GM21825 (cell line): ENCODE data around the gene NADK.

Experiments
- ATAC-seq: cut with Tn5 transposase; IDR thresholded peaks from one replicate; pipeline ENCODE4 v1.9.1; 2021; ENCODE audit warnings: mild to moderate bottlenecking, moderate library complexity; ENCODE audit not compliant: unreplicated experiment

NADK gene, protein sequence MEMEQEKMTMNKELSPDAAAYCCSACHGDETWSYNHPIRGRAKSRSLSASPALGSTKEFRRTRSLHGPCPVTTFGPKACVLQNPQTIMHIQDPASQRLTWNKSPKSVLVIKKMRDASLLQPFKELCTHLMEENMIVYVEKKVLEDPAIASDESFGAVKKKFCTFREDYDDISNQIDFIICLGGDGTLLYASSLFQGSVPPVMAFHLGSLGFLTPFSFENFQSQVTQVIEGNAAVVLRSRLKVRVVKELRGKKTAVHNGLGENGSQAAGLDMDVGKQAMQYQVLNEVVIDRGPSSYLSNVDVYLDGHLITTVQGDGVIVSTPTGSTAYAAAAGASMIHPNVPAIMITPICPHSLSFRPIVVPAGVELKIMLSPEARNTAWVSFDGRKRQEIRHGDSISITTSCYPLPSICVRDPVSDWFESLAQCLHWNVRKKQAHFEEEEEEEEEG

DNA sequence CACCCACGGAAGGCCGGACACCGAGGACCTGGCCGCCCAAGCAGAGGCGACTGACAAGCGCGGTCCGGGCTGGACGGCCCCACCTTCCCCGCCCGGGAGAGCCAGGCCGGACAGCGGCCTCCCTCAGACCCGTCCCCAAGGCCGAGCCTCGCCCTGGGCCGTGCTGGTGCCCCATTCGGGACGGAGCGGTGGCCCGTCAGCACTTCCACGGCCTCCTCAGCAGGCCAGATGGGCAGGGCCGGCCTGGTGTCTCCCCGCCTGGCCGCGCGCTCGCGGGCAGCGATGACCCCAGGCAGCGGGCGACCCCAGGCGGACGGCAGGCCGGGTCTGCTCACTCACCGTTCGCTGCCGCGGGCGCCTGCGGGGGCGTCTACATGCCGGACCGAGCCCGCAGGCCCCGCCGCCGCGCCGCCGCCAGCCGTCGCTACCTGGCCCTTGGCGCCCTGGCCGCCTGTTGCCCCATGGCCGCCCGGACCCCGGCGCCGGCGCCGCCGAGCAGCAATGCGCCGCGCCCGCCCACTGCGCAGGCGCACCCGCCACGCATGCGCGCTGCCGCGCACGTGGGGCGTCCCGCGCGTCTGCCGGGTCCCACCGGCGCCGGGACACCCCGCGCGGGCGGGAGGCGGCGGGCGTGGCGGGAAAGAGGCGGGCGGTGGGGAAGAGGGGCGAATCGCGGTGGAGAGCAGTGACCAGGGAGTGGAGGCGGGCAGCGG lies at the start of gene NADK:
Gene NADK, minus strand, starts transcription at position 521 of the 713 bp plus-strand sequence. CDS start 13,064 bp downstream, outside the sequence.
- peak; percentile 24 for ATAC-seq

DNA sequence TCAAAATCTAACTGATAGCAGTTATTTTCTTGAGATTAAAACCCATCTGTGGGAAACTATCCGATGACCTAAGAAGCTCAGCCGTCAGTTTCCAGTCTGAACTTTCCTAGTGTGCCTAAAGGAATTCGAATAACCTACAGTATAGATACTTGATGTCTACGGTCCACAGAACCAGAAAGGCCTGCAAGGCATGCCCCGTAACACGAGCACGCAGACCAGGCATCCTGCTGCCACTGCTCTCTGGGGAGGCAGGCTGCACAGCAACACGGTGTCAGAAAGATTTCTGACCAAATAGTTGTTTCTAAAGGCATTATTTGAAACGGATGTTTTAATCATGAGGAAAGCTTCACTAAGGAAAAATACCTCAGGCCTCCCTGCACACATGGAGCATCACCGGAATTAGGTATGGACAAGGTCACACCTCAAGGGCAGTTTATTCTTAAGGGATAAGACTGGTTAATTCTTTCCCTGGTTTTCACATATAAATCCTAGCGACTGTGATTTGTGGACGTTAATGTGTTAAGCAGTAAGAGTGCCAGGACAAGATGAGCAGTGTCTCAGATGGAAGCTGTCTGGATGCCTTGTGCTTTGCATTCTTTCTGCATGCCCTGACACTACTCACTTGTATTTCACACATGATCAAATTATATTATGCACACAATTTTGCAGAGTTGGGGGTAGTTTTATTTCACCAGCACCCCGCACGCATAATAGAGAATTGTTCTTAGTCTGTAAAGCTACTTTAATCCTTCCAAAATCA lies 49.0 kb upstream of the NADK start:
- ATAC-seq: no peak

DNA sequence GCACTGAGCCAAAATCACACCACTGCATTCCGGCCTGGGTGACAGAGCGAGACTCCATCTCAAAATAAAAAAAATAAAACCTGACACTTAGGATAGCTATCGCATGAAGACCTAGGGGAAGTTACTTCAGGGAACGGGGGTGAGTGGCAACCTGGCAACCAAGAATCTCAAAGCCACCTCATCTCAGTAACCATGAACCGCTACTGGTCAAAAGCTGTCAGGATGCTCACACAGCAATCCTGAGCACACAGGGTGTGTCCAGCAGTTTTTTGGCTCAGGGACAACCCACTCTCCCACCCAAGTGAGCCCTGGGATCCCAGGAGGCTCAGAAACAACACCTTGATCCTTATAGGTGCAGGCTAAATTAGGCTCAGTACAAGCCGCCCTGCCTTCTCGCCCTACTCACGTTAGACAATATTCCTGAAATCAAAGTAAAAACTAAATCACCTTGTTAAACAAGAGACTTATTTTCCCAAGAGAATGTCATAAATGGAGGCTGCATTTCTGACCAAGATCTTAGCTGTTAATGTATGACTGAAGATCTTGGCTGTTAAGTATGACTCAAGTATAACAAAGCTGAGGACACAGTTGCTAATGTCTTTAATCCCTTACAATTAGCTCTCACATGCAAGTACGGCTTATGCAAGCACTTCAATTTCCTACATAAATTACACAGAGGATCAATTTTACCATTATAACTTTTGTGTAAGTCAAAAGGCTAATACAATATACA lies 48.3 kb upstream of the NADK start:
- ATAC-seq: no peak

DNA sequence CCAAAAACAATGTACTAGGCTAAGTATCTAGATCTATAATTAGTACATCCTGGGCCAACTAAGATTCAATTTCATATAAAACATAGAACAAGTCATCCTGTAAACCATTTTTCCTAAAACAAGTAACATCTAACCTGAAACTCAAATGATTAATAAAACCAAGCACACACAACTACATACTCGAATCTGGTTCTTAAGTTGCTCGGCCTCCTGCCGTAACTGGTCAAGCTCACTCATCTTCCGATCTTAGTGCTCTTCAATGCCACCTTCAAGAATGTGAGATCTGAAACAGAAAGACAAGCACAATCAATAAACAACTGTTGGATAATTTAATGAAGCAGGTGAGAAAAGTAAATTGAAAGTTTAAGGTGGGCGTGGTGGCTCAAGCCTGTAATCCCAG lies 46.9 kb upstream of the NADK start:
- no peak for ATAC-seq

DNA sequence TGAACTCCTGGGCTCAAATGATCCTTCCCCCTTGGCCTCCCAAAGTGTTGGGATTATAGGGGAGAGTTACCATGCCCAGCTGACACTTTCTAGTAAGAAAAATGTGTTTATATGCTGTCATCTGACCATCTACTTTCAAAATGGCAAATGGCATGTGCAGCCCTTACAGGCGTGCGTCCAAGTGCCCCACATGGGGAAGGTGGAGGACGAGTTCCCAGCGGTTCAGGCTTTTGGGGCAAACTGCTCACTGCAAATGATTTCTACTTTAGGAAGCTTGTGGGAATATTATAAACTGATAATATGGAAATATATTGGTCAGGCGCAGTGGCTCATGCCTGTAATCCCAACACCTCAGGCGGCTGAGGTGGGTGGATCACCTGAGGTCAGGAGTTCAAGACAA lies 41.5 kb upstream of the NADK start:
- ATAC-seq: no peak

DNA sequence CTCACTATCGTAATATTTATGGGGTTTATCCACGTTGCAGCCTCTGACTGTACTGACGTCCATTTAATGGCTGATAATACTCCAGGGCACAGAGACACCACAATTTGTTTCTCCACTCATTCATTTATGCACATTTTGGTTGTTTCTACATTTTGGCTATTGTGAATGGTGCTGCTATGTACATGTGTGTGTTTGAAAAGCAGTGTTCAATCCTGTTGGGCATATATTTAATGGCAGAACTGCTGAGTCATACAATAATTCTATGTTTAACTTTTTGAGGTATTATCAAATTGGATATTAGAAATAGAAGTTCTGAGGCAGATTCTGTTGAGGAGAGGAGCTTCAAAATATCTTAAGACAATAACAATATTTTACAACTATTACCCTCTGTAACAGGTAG lies 39.0 kb upstream of the NADK start:
- ATAC-seq: no peak

DNA sequence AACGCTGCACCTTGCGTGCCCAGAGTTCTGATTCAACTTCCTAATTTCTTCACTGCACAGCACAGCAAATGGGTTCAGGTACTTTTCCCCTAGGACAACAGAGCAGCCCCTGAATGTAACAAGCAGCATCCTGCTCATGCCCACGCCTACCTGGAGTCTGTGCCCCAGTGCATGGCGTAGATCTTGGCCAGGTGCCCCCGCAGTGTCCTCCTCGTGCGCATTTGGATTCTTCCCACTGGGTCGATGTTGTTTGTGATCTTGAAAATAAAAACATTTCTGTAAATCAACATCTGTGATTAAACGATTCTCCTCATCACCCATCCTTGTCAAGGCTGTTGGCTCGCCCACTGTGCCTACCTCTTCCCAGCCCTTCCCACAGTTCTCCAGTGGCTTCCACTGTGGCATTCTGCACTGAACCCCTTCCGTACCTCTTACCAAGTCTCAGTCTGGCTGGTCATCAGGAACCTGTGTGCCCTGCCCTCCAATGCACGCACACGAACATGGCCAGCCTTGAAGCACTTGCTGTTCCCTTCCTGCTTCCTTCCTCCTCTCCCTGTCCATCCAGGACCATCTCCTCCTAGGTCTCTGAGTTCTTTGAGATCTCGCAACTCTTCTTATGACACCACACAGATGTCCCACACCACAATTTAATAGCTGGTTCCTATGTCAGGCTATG lies 37.5 kb upstream of the NADK start:
- ATAC-seq: no peak

DNA sequence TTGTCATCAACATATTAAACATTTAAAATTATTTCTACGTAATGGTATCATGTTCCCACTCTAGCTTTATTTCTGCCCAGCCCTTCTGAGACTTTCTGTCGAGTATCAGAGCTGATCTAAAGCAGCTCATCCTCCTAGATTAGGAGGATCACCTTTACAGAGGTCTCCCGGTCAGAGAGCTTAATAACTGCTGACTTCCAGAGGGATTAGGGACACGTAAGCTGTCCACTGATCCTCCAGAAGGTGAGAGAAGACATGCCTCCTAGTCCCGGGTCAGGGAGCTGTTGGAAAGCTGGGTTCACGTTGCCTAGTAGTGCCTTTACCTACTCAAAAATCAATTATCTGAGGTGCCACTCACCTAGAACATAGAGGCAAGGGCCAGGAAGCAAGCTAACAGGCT lies 31.2 kb upstream of the NADK start:
- ATAC-seq: no peak

DNA sequence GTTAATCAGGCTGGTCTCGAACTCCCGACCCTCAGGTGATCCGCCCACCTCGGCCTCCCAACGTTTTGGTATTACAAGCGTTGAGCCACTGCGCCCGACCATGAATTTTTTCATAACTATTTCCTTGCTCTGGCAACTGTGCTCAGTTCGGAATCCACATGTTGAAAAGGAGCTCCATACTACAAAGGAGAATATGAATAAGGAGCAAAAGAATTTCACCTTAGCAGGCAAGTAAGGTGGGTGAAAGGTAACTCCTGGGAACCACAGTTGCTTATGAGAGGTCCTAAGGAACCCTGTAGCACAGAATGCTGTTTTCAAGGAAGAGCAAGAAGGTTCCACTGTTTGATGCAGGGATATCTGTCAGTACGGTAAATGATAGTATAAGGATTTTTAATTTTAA lies 29.9 kb upstream of the NADK start:
- ATAC-seq: no peak

DNA sequence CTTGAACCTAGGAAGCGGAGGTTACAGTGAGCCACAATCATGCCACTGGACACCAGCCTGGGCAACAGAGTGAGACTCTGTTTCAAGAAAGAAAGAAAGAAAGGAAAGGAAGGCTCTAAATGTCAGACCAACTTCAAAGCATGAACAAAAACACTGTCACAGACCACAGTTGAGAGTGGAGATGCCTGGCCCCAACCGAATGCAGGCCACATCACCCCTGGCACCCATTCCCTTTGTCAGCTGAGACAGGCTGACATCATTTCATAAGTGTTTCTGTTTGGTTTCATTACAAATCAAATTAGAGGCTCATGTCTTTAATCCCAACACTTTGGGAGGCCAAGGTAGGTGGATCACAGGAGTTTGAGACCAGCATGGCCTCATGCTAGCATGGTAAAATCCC lies 28.6 kb upstream of the NADK start:
- ATAC-seq: no peak

DNA sequence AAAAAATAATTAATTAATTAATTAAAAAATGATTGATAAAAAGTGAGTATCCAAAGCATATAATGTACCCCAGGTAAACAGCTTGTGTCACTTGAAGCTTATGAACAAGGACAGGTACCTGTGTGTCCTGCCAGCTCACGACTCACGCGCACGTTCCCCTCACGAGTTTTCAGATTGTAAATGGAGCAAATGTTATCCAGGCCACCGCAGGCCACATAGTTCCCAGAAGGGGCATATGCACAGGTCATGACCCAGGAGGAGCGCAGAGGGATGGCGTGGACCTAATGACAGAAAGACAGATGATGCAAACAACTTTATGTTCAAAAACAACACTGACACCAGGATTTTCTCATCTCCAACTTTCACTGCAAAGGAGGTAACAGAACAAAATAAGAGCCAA lies 26.0 kb upstream of the NADK start:
- no peak for ATAC-seq

DNA sequence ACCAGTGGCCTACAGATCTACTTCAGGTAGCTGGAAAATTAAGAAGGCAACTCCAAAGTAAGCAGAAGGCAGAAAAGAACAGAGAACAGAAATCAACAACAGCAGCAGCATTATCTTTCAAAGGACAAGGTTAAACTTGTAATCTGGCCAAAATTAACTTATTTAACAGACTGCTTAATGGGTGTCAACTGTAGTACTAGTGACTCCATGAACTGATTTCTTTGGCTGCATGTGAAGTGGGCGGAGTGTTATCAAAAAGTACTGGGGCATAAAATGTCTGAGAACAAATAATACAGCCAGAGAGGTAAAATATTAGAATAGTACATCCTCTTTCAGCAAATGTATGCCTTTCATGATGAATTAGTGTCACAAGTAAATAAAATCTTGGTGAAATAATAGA lies 24.6 kb upstream of the NADK start:
- no peak for ATAC-seq

DNA sequence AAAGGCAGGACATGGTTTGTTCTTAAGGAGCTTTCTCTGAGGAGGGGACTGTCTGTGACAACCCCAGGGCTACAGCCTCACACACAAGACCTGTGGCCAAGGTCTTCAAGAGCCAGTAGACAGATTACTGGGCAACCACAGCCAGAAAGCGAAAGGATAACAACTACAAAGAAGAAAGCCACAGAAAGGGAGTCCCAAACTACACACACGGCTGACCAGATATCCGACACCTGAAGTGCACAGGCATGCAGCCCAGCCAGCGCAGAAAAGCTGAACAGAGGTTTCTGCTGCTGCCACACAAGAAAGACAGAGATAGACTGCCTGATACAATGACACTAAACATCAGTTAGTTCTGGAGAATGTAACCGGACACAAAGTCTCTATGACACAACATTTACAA lies 21.4 kb upstream of the NADK start:
- ATAC-seq: peak; percentile 76

DNA sequence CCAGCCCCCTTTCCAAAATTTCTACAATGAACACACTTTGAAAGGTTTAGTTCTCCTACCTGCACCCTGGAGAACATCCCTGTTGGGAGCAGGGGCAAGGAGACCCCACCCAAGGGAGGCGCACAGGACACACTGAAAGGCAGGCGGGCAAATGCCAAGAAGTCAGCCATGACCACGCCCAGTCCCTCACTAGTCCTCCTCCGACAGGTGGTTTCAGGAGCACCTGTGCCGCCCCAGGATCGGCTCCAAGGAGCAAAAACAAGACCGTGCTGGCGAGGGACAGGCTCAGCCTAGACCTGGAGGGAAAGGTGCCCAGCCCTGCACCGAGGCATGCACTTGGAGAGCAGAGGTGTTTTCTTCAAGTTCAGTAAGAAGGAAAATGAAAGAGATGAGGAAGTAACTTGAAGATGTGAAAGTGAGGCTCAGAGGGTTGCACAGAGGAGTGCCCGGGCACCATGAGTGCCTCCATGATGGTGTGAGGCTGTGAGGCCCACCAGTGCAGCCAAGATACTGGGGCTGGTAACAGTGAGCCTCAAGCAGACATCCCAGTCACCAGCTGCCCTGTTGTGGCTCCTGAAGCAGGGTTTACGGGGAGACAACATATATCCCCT lies 19.6 kb upstream of the NADK start:
- no peak for ATAC-seq

DNA sequence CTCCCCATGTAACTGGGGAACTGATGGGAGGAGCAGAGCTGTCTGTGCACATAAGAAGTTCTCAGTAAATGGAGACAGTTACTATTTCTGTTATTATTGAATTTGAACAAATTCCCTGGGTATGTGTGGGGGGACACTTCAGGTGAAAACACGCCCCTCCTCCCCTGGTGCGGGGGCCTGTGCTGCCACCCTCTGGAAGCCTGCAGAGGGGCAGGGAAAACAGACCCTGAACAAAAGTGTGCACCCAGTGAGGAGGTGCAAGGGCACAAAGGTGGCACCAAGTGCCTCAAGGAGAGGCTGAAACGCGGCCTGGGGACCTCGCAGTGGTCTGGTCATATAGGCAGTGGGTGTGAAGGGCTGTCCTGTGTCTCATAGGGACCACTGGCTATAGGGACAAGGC lies 18.2 kb upstream of the NADK start:
- no peak for ATAC-seq

DNA sequence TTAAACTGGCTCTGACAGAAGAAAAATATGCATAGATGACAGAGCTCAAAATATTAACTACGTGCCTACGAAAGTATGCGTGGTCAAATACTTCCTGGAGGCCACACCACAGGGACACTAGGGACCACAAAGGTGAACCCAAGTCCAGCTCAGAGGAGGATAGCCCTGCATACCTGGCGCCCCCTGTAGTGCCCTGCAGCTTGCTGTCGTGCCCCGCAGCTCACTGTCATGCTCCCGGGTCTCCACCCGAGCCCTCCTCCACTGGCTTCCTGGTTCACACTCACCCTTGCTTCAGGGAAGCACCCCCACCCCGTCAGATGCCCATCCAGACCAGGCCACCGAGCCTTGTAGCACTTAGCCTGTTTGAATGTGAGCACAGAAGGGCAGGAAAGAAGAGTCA lies 16.7 kb upstream of the NADK start:
- ATAC-seq: no peak

DNA sequence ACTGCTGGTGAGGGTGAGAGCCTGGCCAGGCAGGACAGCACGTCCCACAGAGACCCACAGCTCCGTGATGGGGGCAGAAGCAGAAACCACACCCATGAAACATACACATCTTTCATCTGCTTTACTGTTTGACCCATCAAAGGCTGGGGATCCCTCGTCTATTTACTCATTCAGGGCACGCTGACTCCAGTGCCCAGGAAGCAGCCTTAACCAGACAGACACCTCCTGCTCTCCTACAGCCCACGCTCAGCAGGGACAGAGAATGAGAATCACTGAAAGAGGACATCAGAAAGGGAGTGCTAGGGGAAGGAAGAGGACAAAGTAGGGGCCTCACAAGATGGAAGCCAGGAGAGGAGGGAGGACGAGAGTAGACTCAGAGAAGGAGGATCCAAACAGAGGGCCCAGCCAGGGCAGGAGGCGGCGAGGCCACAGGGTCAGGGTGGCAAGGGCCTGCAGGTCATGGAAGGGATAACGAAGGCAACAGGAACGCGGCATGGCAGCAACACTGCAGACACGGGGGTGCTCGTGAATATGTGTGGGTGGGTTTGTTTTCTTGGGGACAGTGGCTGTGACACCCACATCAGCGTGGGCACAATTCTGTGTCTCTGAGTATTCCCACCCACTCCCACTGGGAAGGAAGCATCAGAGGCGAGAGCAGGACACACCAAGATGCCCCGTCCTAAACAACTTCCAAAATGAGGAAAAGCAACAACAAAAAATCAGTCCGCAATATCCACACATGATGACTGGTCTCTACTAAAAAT lies 15.4 kb upstream of the NADK start:
- ATAC-seq: no peak

DNA sequence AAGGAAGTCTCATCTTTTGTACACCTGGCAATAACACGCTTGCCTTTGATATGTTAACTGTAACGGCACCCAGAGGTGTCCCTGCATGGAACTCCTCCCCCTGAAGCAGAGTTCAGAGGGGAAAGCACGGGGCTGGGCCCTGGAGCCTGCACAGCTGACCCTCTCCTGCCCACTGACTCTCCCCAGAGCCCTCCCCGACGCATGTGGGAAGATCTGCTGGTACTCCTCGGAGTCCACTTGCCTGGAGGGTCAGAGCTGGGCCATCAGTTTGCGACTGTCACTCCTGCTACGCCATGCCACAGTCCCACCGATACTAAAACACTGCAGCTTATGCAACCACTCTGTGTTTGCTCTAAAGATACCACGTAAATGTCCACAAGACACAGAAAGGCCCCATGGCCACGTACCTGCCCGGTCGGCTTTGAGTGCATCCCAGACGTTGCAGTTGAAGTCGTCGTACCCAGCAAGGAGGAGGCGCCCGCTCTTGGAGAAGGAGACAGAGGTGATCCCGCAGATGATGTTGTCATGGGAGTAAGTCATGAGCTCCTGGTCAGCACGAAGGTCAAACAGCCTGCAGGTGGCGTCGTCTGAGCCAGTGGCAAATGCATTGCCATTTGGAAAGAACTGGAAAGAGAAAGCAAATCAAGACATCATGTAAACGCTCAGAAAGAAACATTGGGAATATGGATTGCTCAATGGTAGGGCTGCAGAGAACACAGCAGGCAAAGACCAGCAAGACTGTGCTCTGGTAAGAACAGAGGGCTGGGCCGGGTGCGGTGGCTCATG lies 10.6 kb upstream of the NADK start:
- ATAC-seq: no peak
